H1 (cell line): ENCODE data around the gene HIP1. TPM values are rescaled to one million over a fixed set of nuclear protein-coding genes. Genes with fewer than 3 reads are reported as not detected.

Experiments
- CTCF ChIA-PET: fragments of 300-600 bp; sonication (Branson Sonifier 250); formaldehyde crosslinking; loops from one replicate; lab custom pipeline; 2021; ENCODE audit not compliant: partially characterized antibody; lab: Charles Lee
- POLR2A ChIA-PET: fragments of 300-600 bp; sonication (Branson Sonifier 250); formaldehyde crosslinking; loops from one replicate; lab custom pipeline; 2021; ENCODE audit warnings: inconsistent platforms; ENCODE audit not compliant: partially characterized antibody; lab: Charles Lee
- DNase-seq, 2 experiments: peaks; one replicate each; pipeline versions ENCODE4 v3.0.0 to v3.0.0-alpha.2; 2010 to 2022; ENCODE audit warnings: low spot score in 2 of 2, low read depth in 1 of 2, mixed read lengths in 1 of 2
- FAIRE-seq: peaks from 2 replicates; lab custom pipeline; 2011; peaks lifted over from hg19 to GRCh38; lab: Jason Lieb, UNC
- H2AFZ ChIP-seq: 2 replicates; pipeline ENCODE4 v1.8.1; 2012; ENCODE audit warnings: low read length, inconsistent platforms
- H2AK5ac ChIP-seq: 2 replicates; pipeline ENCODE4 v1.6.1; 2013; ENCODE audit warnings: low read depth, low read length
- H2BK120ac ChIP-seq: replicated peaks from 2 replicates; pipeline ENCODE3; 2013; ENCODE audit warnings: low read depth, low read length, inconsistent platforms
- H2BK12ac ChIP-seq: 2 replicates; pipeline ENCODE4 v1.6.1; 2013; ENCODE audit warnings: low read depth, low read length
- H2BK15ac ChIP-seq: 2 replicates; pipeline ENCODE4 v1.6.1; 2013; ENCODE audit warnings: low read length
- H2BK20ac ChIP-seq: 2 replicates; pipeline ENCODE4 v1.6.1; 2013; ENCODE audit warnings: low read length
- H2BK5ac ChIP-seq: 2 replicates; pipeline ENCODE4 v1.6.1; 2013; ENCODE audit warnings: low read depth, low read length
- H3K14ac ChIP-seq: 2 replicates; pipeline ENCODE4 v1.6.1; 2013; ENCODE audit warnings: inconsistent platforms; ENCODE audit not compliant: insufficient read length
- H3K18ac ChIP-seq: 2 replicates; pipeline ENCODE4 v1.6.1; 2013; ENCODE audit warnings: low read length; ENCODE audit errors: extremely low read depth
- H3K23ac ChIP-seq: 2 replicates; pipeline ENCODE4 v1.6.1; 2013; ENCODE audit warnings: inconsistent platforms; ENCODE audit not compliant: insufficient read length
- H3K23me2 ChIP-seq: 2 replicates; pipeline ENCODE4 v1.6.1; 2013; ENCODE audit warnings: low read depth, low read length
- H3K27ac ChIP-seq: 2 replicates; pipeline ENCODE4 v1.6.1; 2011; ENCODE audit warnings: low read depth, low read length, inconsistent platforms
- H3K27me3 ChIP-seq, 4 experiments: replicated peaks in 1 of 4; 1 replicate in 1 of 4; 2 replicates in 3 of 4; pipeline versions ENCODE4 v1.6.1 to v1.8.1; 2011 to 2013; ENCODE audit warnings: low read length in 3 of 4, mild to moderate bottlenecking in 3 of 4, inconsistent platforms in 2 of 4, mixed read lengths in 2 of 4, moderate library complexity in 1 of 4; ENCODE audit not compliant: control insufficient read depth in 3 of 4, insufficient read depth in 3 of 4; ENCODE audit errors: extremely low read depth in 1 of 4
- H3K36me3 ChIP-seq, 4 experiments: 2 replicates each; pipeline versions ENCODE4 v1.6.1 to v1.8.1; 2011 to 2013; ENCODE audit warnings: mild to moderate bottlenecking in 4 of 4, low read length in 3 of 4, moderate library complexity in 2 of 4, control low read depth in 1 of 4, inconsistent platforms in 1 of 4; ENCODE audit not compliant: insufficient read depth in 4 of 4, control insufficient read depth in 2 of 4
- H3K4ac ChIP-seq: replicated peaks from 2 replicates; pipeline ENCODE3; 2013; ENCODE audit warnings: low read length, low read depth, mixed read lengths, inconsistent platforms; ENCODE audit not compliant: insufficient read length
- H3K4me1 ChIP-seq, 4 experiments: replicated peaks in 1 of 4; 1 replicate in 1 of 4; 2 replicates in 3 of 4; pipeline versions ENCODE4 v1.6.1 to v1.8.1; 2011 to 2013; ENCODE audit warnings: low read length in 3 of 4, inconsistent platforms in 2 of 4, mixed read lengths in 1 of 4; ENCODE audit not compliant: insufficient read depth in 4 of 4, control insufficient read depth in 3 of 4
- H3K4me2 ChIP-seq, 2 experiments: 2 replicates each; pipeline versions ENCODE4 v1.6.1 to v1.8.1; 2011 to 2013; ENCODE audit warnings: low read depth in 2 of 2, low read length in 2 of 2, control low read depth in 1 of 2, inconsistent platforms in 1 of 2, mild to moderate bottlenecking in 1 of 2; ENCODE audit not compliant: insufficient read depth in 1 of 2
- H3K4me3 ChIP-seq, 4 experiments: fragments of 200-600, 300-600 bp in 1 of 4; sonication (generic), shearing (Covaris generic), sonication (Bioruptor Twin) in 1 of 4; 2 replicates each; pipeline versions ENCODE4 v1.5.1 to v1.8.1; 2011 to 2016; ENCODE audit warnings: low read length in 4 of 4, low read depth in 3 of 4, control low read depth in 2 of 4, inconsistent platforms in 2 of 4, mild to moderate bottlenecking in 2 of 4, mixed read lengths in 1 of 4, moderate library complexity in 1 of 4; ENCODE audit not compliant: insufficient read depth in 2 of 4; ENCODE audit errors: extremely low read depth in 1 of 4
- H3K56ac ChIP-seq: replicated peaks from 2 replicates; pipeline ENCODE3; 2013; ENCODE audit warnings: low read depth, mild to moderate bottlenecking, mixed read lengths, low read length, inconsistent platforms; ENCODE audit not compliant: insufficient read length
- H3K79me1 ChIP-seq: 2 replicates; pipeline ENCODE4 v1.6.1; 2013; ENCODE audit warnings: low read depth, low read length, control low read depth
- H3K79me2 ChIP-seq, 2 experiments: 2 replicates each; pipeline versions ENCODE4 v1.6.1 to v1.8.1; 2012 to 2013; ENCODE audit warnings: low read length in 2 of 2, mild to moderate bottlenecking in 2 of 2, inconsistent platforms in 1 of 2; ENCODE audit not compliant: insufficient read depth in 2 of 2, control insufficient read depth in 1 of 2
- H3K9ac ChIP-seq, 4 experiments: replicated peaks in 1 of 4; 1 replicate in 1 of 4; 2 replicates in 3 of 4; pipeline versions ENCODE4 v1.6.1 to v1.8.1; 2011 to 2013; ENCODE audit warnings: low read depth in 3 of 4, low read length in 3 of 4, control low read depth in 2 of 4, mild to moderate bottlenecking in 2 of 4, moderate library complexity in 2 of 4, inconsistent platforms in 1 of 4; ENCODE audit errors: extremely low read depth in 1 of 4
- H3K9me3 ChIP-seq, 2 experiments: 2 replicates each; pipeline versions ENCODE4 v1.6.1 to v1.8.1; 2012 to 2013; ENCODE audit warnings: mild to moderate bottlenecking in 2 of 2, moderate library complexity in 2 of 2, control low read depth in 1 of 2, inconsistent platforms in 1 of 2, low read depth in 1 of 2, low read length in 1 of 2, mixed read lengths in 1 of 2; ENCODE audit not compliant: insufficient read depth in 2 of 2
- H4K20me1 ChIP-seq, 2 experiments: replicated peaks in 1 of 2; 2 replicates each; pipeline versions ENCODE3 to v1.8.1; 2011 to 2013; ENCODE audit warnings: inconsistent platforms in 2 of 2, low read length in 2 of 2, mild to moderate bottlenecking in 1 of 2; ENCODE audit not compliant: insufficient read depth in 2 of 2, control insufficient read depth in 1 of 2
- H4K5ac ChIP-seq: 2 replicates; pipeline ENCODE4 v1.6.1; 2013; ENCODE audit warnings: low read length, low read depth, mixed read lengths, inconsistent platforms; ENCODE audit not compliant: insufficient read length
- H4K8ac ChIP-seq: 2 replicates; pipeline ENCODE4 v1.8.0; 2013; ENCODE audit warnings: mild to moderate bottlenecking, moderate library complexity, low read length, inconsistent platforms; ENCODE audit not compliant: insufficient read depth; ENCODE audit errors: extremely low read depth
- H4K91ac ChIP-seq: replicated peaks from 2 replicates; pipeline ENCODE3; 2013; ENCODE audit warnings: low read length, mixed read lengths, inconsistent platforms; ENCODE audit not compliant: insufficient read length
- CTBP2 ChIP-seq: IDR thresholded peaks from 2 replicates; pipeline ENCODE4 v1.7.0; 2011; ENCODE audit warnings: borderline replicate concordance, mild to moderate bottlenecking, moderate library complexity, mixed read lengths, low read length; ENCODE audit not compliant: insufficient read depth, insufficient read length
- EP300 ChIP-seq, 2 experiments: IDR thresholded peaks; 1 replicate in 1 of 2; 2 replicates in 1 of 2; pipeline ENCODE4 v1.6.1; 2011 to 2012; ENCODE audit warnings: low read depth in 2 of 2, low read length in 2 of 2, mild to moderate bottlenecking in 2 of 2, borderline replicate concordance in 1 of 2, inconsistent platforms in 1 of 2, moderate library complexity in 1 of 2
- GTF2F1 ChIP-seq: IDR thresholded peaks from 2 replicates; pipeline ENCODE4 v1.6.1; 2012; ENCODE audit warnings: low read depth, low read length, improper control_type of control experiment, borderline replicate concordance
- KDM5A ChIP-seq: fragments of 200-600 bp; IDR thresholded peaks from 2 replicates; pipeline ENCODE4 v1.7.1; 2012; ENCODE audit warnings: mild to moderate bottlenecking, low read length, inconsistent platforms, mixed read lengths
- RNF2 ChIP-seq: fragments of 200-900, 300-1000 bp; sonication (generic); IDR thresholded peaks from 2 replicates; pipeline ENCODE4 v1.7.1; 2016; ENCODE audit warnings: borderline replicate concordance, low read depth, mild to moderate bottlenecking, antibody characterized with exemption, low read length; ENCODE audit not compliant: poor library complexity, severe bottlenecking; ENCODE audit errors: missing control alignments
- SIRT6 ChIP-seq: IDR thresholded peaks from one replicate; pipeline ENCODE4 v1.7.1; 2012; ENCODE audit warnings: low read length, inconsistent platforms
- SIX5 ChIP-seq: IDR thresholded peaks from 2 replicates; pipeline ENCODE4 v1.6.1; 2011; ENCODE audit warnings: mild to moderate bottlenecking, low read depth, low read length
- WGBS, 2 experiments: shearing (Covaris generic) in 1 of 2; methylation state at CpG; one replicate each; pipeline versions ENCODE4 v1.1.6 to v1.1.7; 2013 to 2015; ENCODE audit warnings: low lambda C conversion rate in 2 of 2, mixed read lengths in 2 of 2, inconsistent platforms in 1 of 2, low coverage in 1 of 2, missing lambda C conversion rate in 1 of 2; ENCODE audit not compliant: insufficient replicate concordance in 2 of 2, insufficient coverage in 1 of 2, insufficient read length in 1 of 2; ENCODE audit errors: extremely low coverage in 1 of 2, missing lambda C conversion rate in 1 of 2; 5-methylcytosine and 5-hydroxymethylcytosine counted together
- polyA plus RNA-seq, 7 experiments: library from polyadenylated mRNA; depleted of rRNA in 3 of 7; stranded (reverse) in 5 of 7; unstranded in 2 of 7; fragments of >200 nt in 5 of 7; fragments of 200-250 nt in 2 of 7; gene quantifications; 1 replicate in 5 of 7; 2 replicates in 1 of 7; 4 replicates in 1 of 7; pipeline versions ENCODE4 v1.2.1 to v1.2.3, GENCODE V29; 2011 to 2013; ENCODE audit warnings: missing spikeins in 2 of 7, mixed read lengths in 2 of 7
- total RNA-seq: library from RNA; stranded (reverse); fragmentation: NEBNext Ultra II Directional; extraction: Animal tissue kit (Norgen Biotek cat#: 25700); gene quantifications from 2 replicates; pipeline ENCODE4 v1.2.1, GENCODE V29; 2021
- TF ChIP-seq, protein P1 (sequence below): IDR thresholded peaks from 2 replicates; pipeline ENCODE4 v1.6.1; 2012; ENCODE audit warnings: low read length, inconsistent platforms
- TF ChIP-seq, protein P2 (sequence below): IDR thresholded peaks from 2 replicates; pipeline ENCODE4 v1.6.1; 2012; ENCODE audit warnings: inconsistent platforms

HIP1 gene
- total and polyA plus RNA-seq, 2 of the 8 experiments (the other 6 are each of a cell fraction or from before 2014, with no cell fraction given): 51.8 to 108 TPM

DNA sequence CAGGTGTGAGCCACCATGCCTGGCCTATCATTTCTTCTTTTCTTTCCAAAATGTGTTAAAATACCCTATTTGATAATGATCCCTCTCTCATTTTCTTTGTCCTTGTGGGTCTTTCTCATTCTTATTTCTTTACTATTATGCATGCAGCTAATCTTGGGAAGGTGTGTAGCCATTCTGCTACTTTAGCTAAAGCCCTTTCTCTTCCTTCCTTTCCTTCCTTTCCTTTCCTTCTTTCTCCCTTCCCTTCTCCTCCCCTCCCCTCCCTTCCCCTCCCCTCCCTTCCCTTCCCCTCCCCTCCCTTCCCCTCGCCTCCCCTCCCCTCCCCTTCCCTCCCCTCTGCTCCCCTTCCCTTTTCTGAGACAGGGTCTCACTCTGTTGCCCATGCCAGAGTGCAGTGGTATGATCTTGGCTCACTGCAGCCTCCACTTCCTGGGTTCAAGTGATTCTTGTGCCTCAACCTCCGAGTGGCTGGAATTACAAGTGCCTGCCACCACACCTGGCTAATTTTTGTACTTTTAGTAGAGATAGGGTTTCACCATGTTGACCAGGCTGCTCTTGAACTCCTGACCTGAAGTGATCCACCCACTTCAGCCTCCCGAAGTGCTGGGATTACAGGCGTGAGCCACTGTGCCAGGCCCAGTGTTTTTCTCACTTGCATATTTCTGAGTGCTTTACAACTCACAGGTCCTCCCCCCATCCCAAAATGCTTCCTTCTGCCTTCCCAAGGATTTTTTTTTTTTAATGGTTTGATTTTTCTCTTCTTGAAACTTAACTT lies 42.3 kb downstream of the HIP1 start:
- H2BK15ac ChIP-seq: no peak overlapping the region
- ChIA-PET POLR2A (no interaction called here), CTCF (no interaction called here)
- no peaks in the 10 kb centered on the region for H3K36me3 ChIP-seq
- no peak overlapping the region for H3K4me3 ChIP-seq
- no peak overlapping the region for H2BK20ac ChIP-seq
- no peaks in the 10 kb centered on the region for H3K9me3 ChIP-seq
- no peak for FAIRE-seq
- H3K79me1 ChIP-seq: no peaks in the 10 kb centered on the region
- no peak overlapping the region for H3K18ac ChIP-seq
- no peak overlapping the region for H3K4me2 ChIP-seq
- no peak overlapping the region for H3K27ac ChIP-seq
- H4K91ac ChIP-seq: no peak overlapping the region
- H3K56ac ChIP-seq: no peak overlapping the region
- no peak overlapping the region for H2BK12ac ChIP-seq
- H2AK5ac ChIP-seq: no peak overlapping the region
- no peaks in the 10 kb centered on the region for H3K79me2 ChIP-seq
- no peak overlapping the region for H3K9ac ChIP-seq
- no peak overlapping the region for H3K23ac ChIP-seq
- H2AFZ ChIP-seq: no peak overlapping the region
- H4K5ac ChIP-seq: no peak overlapping the region
- no peak overlapping the region for H4K8ac ChIP-seq
- H3K4me1 ChIP-seq: no peaks in the 10 kb centered on the region
- H3K4ac ChIP-seq: no peak overlapping the region
- H3K23me2 ChIP-seq: no peaks in the 10 kb centered on the region
- H2BK120ac ChIP-seq: no peak overlapping the region
- no peaks in the 10 kb centered on the region for H3K27me3 ChIP-seq
- peaks cover 0 to 2% of the 10 kb centered on the region in 2 experiments for H4K20me1 ChIP-seq
- WGBS, 2 experiments: 95% methylated on average over 3 of the region's 4 CpGs; no CpG with 5 or more reads in 1 of the 2 experiments
- no peak overlapping the region for H3K14ac ChIP-seq
- no peak for DNase-seq
- no peak overlapping the region for H2BK5ac ChIP-seq
- TF ChIP-seq SIX5 (no peak), RNF2 (no peak), KDM5A (no peak), CTBP2 (no peak), SIRT6 (no peak), EP300 (IDR thresholded peaks at IDR 0.05; ENCODE audit: borderline replicate concordance in 1 of 2, low read depth in 2 of 2, low read length in 2 of 2) (no peak), GTF2F1 (no peak)
- TF ChIP-seq, protein P1, sequence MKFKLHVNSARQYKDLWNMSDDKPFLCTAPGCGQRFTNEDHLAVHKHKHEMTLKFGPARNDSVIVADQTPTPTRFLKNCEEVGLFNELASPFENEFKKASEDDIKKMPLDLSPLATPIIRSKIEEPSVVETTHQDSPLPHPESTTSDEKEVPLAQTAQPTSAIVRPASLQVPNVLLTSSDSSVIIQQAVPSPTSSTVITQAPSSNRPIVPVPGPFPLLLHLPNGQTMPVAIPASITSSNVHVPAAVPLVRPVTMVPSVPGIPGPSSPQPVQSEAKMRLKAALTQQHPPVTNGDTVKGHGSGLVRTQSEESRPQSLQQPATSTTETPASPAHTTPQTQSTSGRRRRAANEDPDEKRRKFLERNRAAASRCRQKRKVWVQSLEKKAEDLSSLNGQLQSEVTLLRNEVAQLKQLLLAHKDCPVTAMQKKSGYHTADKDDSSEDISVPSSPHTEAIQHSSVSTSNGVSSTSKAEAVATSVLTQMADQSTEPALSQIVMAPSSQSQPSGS: no peak
- TF ChIP-seq, protein P2, sequence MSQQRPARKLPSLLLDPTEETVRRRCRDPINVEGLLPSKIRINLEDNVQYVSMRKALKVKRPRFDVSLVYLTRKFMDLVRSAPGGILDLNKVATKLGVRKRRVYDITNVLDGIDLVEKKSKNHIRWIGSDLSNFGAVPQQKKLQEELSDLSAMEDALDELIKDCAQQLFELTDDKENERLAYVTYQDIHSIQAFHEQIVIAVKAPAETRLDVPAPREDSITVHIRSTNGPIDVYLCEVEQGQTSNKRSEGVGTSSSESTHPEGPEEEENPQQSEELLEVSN: no peak
